Heart left ventricle (tissue), 13 donors: ENCODE measurements around the gene GPC6.

Experiments used
- POLR2A ChIP-seq, 2 donors: fragments of 450-650 bp; IDR thresholded peaks; one replicate each; pipeline ENCODE4 v1.6.1; 2017; ENCODE audit warnings: antibody characterized with exemption in 2 of 2, mild to moderate bottlenecking in 2 of 2, moderate library complexity in 2 of 2
- TF ChIP-seq, protein P1 (sequence below), 12 donors: fragments of 200-600 bp; sonication (generic) in 4 of 12; IDR thresholded peaks; one replicate each; pipeline versions ENCODE4 v1.5.0 to v1.8.0; 2018 to 2022; ENCODE audit warnings: antibody characterized with exemption in 12 of 12, mild to moderate bottlenecking in 5 of 12
- donor health status: ischemic (EF 13 %, LVEDD 7.1; RV severe dilation, severe dysfunction).
- donor health status: DM: no; HTN: yes; CAD: no.
- donor health status: DM: no; HTN: no; CAD: no.
- donor health status: ischemic (EF 25% LVEDD 6.9; RV normal size, moderate dysfunction).
- donor health status: ischemic (EF 25% LVEDD 5.7; RV mildly dilated, moderate dysfunction).
- donor health status: ischemic (EF 35%, LVEDD 5.7; RV mildly dilated, moderate dysfunction).
- donor health status: nonischemic (EF 11% LVEDD 7.7; RV severe dilation, severe dysfunction).
- donor health status: DM: yes; HTN: yes; CAD: no.
- donor health status: PGD.
- donor health status: ischemic (EF 29% LVEDD 5.4; RV normal size, mild dysfunction).
- donor health status: nonischemic (EF 23%, LVEDD 6.1; RV moderate dilation, normal function).

DNA sequence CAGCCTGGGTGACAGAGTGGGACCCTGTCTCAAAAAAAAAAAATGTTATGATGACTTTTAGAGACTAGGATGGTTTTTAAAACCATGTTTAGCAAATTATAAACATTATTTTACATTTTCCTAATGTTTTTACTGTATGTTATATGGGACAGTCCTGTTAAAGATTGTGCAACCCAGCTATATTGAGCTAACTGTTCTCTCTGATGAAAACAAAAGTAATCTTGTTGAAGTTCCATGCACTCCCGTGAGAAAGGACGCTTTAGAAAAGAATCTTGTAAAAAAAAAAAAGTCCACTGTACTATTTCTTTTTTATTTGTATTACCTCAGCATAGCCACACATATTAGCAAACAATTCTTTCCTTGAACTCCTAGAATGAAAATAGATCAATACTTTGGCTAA lies 801.6 kb downstream of the GPC6 start:
- TF ChIP-seq, protein P1, sequence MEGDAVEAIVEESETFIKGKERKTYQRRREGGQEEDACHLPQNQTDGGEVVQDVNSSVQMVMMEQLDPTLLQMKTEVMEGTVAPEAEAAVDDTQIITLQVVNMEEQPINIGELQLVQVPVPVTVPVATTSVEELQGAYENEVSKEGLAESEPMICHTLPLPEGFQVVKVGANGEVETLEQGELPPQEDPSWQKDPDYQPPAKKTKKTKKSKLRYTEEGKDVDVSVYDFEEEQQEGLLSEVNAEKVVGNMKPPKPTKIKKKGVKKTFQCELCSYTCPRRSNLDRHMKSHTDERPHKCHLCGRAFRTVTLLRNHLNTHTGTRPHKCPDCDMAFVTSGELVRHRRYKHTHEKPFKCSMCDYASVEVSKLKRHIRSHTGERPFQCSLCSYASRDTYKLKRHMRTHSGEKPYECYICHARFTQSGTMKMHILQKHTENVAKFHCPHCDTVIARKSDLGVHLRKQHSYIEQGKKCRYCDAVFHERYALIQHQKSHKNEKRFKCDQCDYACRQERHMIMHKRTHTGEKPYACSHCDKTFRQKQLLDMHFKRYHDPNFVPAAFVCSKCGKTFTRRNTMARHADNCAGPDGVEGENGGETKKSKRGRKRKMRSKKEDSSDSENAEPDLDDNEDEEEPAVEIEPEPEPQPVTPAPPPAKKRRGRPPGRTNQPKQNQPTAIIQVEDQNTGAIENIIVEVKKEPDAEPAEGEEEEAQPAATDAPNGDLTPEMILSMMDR (IDR thresholded peaks at IDR 0.05) = no peak
- no peak for TF ChIP-seq POLR2A (IDR thresholded peaks at IDR 0.05)
